HEK293 (cell line): ENCODE results near the gene PAPSS1.

Source experiments
- CTCF ChIA-PET: fragments of 350-600 bp; formaldehyde crosslinking; extraction: SDS; loops from one replicate; lab custom pipeline; 2021; ENCODE audit warnings: antibody characterized with exemption; lab: Yijun Ruan, JAX
- POLR2A ChIA-PET: fragments of 300-600 bp; formaldehyde crosslinking; extraction: SDS; loops from one replicate; lab custom pipeline; 2020; ENCODE audit warnings: antibody characterized with exemption, inconsistent platforms; lab: Yijun Ruan, JAX
- H3K27ac ChIP-seq: fragments of 200-500 bp; sonication (Bioruptor generic); 2 replicates; pipeline ENCODE4 v1.5.1; 2014; ENCODE audit warnings: low read depth, low read length, control low read depth, inconsistent platforms; ENCODE audit errors: extremely low read depth
- H3K36me3 ChIP-seq, 2 experiments: fragments of 200-500 bp in 1 of 2; sonication (Bioruptor generic) in 1 of 2; 1 replicate in 1 of 2; 2 replicates in 1 of 2; pipeline ENCODE4 v1.5.1; 2014 to 2017; ENCODE audit warnings: inconsistent platforms in 2 of 2, low read length in 2 of 2; ENCODE audit not compliant: control insufficient read depth in 2 of 2, insufficient read depth in 1 of 2
- H3K4me1 ChIP-seq: fragments of 200-500 bp; sonication (Bioruptor generic); 2 replicates; pipeline ENCODE4 v1.5.1; 2014; ENCODE audit warnings: mild to moderate bottlenecking, low read length, inconsistent platforms; ENCODE audit not compliant: control insufficient read depth, insufficient read depth
- H3K4me3 ChIP-seq: 2 replicates; pipeline ENCODE4 v1.5.1; 2011; ENCODE audit warnings: low read depth, mild to moderate bottlenecking, control low read depth, low read length, moderate library complexity
- H3K9me3 ChIP-seq: fragments of 200-500 bp; sonication (Bioruptor generic); 2 replicates; pipeline ENCODE4 v1.5.1; 2014; ENCODE audit warnings: low read depth, low read length, inconsistent platforms; ENCODE audit not compliant: control insufficient read depth, insufficient read depth
- GLIS1 ChIP-seq: fragments of 450-650 bp; formaldehyde crosslinking; IDR thresholded peaks from 2 replicates; pipeline ENCODE4 v1.5.1; 2016; ENCODE audit warnings: missing biosample characterization, missing genetic modification characterization
- HOXC10 ChIP-seq: sonication (generic); formaldehyde crosslinking; IDR thresholded peaks from 2 replicates; pipeline ENCODE4 v1.8.1; 2023; ENCODE audit warnings: mild to moderate bottlenecking, missing genetic modification reagents
- KLF16 ChIP-seq: fragments of 450-650 bp; formaldehyde crosslinking; IDR thresholded peaks from 2 replicates; pipeline ENCODE4 v1.5.1; 2017; ENCODE audit warnings: missing biosample characterization, missing genetic modification characterization
- PRDM4 ChIP-seq: fragments of 450-650 bp; formaldehyde crosslinking; IDR thresholded peaks from 2 replicates; pipeline ENCODE4 v1.5.1; 2017; ENCODE audit warnings: missing biosample characterization, missing genetic modification characterization
- REPIN1 ChIP-seq: fragments of 450-650 bp; formaldehyde crosslinking; IDR thresholded peaks from 2 replicates; pipeline ENCODE4 v1.5.1; 2017; ENCODE audit warnings: missing biosample characterization, missing genetic modification characterization, low read depth
- SCRT1 ChIP-seq: fragments of 450-650 bp; formaldehyde crosslinking; IDR thresholded peaks from 2 replicates; pipeline ENCODE4 v1.5.1; 2016; ENCODE audit warnings: missing biosample characterization, missing genetic modification characterization, borderline replicate concordance
- SP7 ChIP-seq: fragments of 450-650 bp; formaldehyde crosslinking; IDR thresholded peaks from 2 replicates; pipeline ENCODE4 v1.5.1; 2016; ENCODE audit warnings: missing biosample characterization, missing genetic modification characterization
- ZBTB21 ChIP-seq: fragments of 450-650 bp; formaldehyde crosslinking; IDR thresholded peaks from 2 replicates; pipeline ENCODE4 v1.5.1; 2017; ENCODE audit warnings: missing biosample characterization, missing genetic modification characterization
- ZBTB6 ChIP-seq: fragments of 450-650 bp; formaldehyde crosslinking; IDR thresholded peaks from 2 replicates; pipeline ENCODE4 v1.5.1; 2017; ENCODE audit warnings: missing biosample characterization, missing genetic modification characterization
- ZFP69B ChIP-seq: fragments of 450-650 bp; formaldehyde crosslinking; IDR thresholded peaks from 2 replicates; pipeline ENCODE4 v1.5.1; 2016; ENCODE audit warnings: missing biosample characterization, missing genetic modification characterization
- ZNF2 ChIP-seq: fragments of 450-650 bp; formaldehyde crosslinking; IDR thresholded peaks from 2 replicates; pipeline ENCODE4 v1.5.1; 2016; ENCODE audit warnings: missing biosample characterization, missing genetic modification characterization
- ZNF248 ChIP-seq: fragments of 450-650 bp; formaldehyde crosslinking; IDR thresholded peaks from 2 replicates; pipeline ENCODE4 v1.5.1; 2017; ENCODE audit warnings: missing biosample characterization, missing genetic modification characterization
- ZNF341 ChIP-seq: fragments of 450-650 bp; formaldehyde crosslinking; IDR thresholded peaks from 2 replicates; pipeline ENCODE4; 2016; ENCODE audit warnings: low read depth, missing biosample characterization, missing genetic modification characterization
- ZNF416 ChIP-seq: fragments of 450-650 bp; formaldehyde crosslinking; IDR thresholded peaks from 2 replicates; pipeline ENCODE4 v1.5.1; 2016; ENCODE audit warnings: missing biosample characterization, missing genetic modification characterization
- ZNF501 ChIP-seq: fragments of 450-650 bp; formaldehyde crosslinking; IDR thresholded peaks from 2 replicates; pipeline ENCODE4 v1.5.1; 2016; ENCODE audit warnings: missing biosample characterization, missing genetic modification characterization
- ZNF610 ChIP-seq: fragments of 450-650 bp; formaldehyde crosslinking; IDR thresholded peaks from 2 replicates; pipeline ENCODE4 v1.5.1; 2016; ENCODE audit warnings: missing biosample characterization, missing genetic modification characterization, borderline replicate concordance
- ZNF629 ChIP-seq: fragments of 450-650 bp; formaldehyde crosslinking; IDR thresholded peaks from 2 replicates; pipeline ENCODE4 v1.5.1; 2017; ENCODE audit warnings: missing biosample characterization, missing genetic modification characterization
- TF ChIP-seq, protein P1 (sequence below): fragments of 450-650 bp; IDR thresholded peaks from 2 replicates; pipeline ENCODE4 v1.5.1; 2018; ENCODE audit warnings: missing biosample characterization, mild to moderate bottlenecking, missing genetic modification characterization
- TF ChIP-seq, protein P2 (sequence below): sonication (generic); formaldehyde crosslinking; IDR thresholded peaks from 2 replicates; pipeline ENCODE4 v1.8.1; 2022; ENCODE audit warnings: mild to moderate bottlenecking, moderate library complexity, missing genetic modification reagents
- TF ChIP-seq, protein P3 (sequence below): fragments of 450-650 bp; formaldehyde crosslinking; IDR thresholded peaks from 2 replicates; pipeline ENCODE4 v1.5.1; 2016; ENCODE audit warnings: missing biosample characterization, missing genetic modification characterization
- TF ChIP-seq, protein P4 (sequence below): fragments of 450-650 bp; formaldehyde crosslinking; IDR thresholded peaks from 2 replicates; pipeline ENCODE4 v1.5.1; 2016; ENCODE audit warnings: missing biosample characterization, missing genetic modification characterization, borderline replicate concordance

The PAPSS1 gene

GRCh38 chr4:107575243-107575642, 144.8 kb downstream of the PAPSS1 start (continued):
- TF ChIP-seq, protein P1, sequence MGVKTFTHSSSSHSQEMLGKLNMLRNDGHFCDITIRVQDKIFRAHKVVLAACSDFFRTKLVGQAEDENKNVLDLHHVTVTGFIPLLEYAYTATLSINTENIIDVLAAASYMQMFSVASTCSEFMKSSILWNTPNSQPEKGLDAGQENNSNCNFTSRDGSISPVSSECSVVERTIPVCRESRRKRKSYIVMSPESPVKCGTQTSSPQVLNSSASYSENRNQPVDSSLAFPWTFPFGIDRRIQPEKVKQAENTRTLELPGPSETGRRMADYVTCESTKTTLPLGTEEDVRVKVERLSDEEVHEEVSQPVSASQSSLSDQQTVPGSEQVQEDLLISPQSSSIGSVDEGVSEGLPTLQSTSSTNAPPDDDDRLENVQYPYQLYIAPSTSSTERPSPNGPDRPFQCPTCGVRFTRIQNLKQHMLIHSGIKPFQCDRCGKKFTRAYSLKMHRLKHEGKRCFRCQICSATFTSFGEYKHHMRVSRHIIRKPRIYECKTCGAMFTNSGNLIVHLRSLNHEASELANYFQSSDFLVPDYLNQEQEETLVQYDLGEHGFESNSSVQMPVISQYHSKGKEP = no peak
- no peak for TF ChIP-seq SCRT1
- TF ChIP-seq, protein P2, sequence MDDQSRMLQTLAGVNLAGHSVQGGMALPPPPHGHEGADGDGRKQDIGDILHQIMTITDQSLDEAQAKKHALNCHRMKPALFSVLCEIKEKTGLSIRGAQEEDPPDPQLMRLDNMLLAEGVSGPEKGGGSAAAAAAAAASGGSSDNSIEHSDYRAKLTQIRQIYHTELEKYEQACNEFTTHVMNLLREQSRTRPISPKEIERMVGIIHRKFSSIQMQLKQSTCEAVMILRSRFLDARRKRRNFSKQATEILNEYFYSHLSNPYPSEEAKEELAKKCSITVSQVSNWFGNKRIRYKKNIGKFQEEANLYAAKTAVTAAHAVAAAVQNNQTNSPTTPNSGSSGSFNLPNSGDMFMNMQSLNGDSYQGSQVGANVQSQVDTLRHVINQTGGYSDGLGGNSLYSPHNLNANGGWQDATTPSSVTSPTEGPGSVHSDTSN (CRISPR knock-in tag) = no peak

- Histone ChIP-seq H3K4me1 (no peaks in the 10 kb centered on the region), H3K4me3 (no peak overlapping the region), H3K36me3 (no peaks in the 10 kb centered on the region)
- TF ChIP-seq ZNF416 (tag by site-specific recombination) = no peak
- TF ChIP-seq KLF16 (tag by site-specific recombination) = no peak
- TF ChIP-seq ZNF629 (tag by site-specific recombination) = no peak
- no peak for TF ChIP-seq ZBTB21 (tag by site-specific recombination)
- no peak for TF ChIP-seq PRDM4
- no peak for TF ChIP-seq HOXC10 (CRISPR knock-in tag)
- TF ChIP-seq, protein P3, sequence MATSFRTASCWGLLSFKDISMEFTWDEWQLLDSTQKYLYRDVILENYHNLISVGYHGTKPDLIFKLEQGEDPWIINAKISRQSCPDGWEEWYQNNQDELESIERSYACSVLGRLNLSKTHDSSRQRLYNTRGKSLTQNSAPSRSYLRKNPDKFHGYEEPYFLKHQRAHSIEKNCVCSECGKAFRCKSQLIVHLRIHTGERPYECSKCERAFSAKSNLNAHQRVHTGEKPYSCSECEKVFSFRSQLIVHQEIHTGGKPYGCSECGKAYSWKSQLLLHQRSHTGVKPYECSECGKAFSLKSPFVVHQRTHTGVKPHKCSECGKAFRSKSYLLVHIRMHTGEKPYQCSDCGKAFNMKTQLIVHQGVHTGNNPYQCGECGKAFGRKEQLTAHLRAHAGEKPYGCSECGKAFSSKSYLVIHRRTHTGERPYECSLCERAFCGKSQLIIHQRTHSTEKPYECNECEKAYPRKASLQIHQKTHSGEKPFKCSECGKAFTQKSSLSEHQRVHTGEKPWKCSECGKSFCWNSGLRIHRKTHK (tag by site-specific recombination) = no peak
- TF ChIP-seq, protein P4, sequence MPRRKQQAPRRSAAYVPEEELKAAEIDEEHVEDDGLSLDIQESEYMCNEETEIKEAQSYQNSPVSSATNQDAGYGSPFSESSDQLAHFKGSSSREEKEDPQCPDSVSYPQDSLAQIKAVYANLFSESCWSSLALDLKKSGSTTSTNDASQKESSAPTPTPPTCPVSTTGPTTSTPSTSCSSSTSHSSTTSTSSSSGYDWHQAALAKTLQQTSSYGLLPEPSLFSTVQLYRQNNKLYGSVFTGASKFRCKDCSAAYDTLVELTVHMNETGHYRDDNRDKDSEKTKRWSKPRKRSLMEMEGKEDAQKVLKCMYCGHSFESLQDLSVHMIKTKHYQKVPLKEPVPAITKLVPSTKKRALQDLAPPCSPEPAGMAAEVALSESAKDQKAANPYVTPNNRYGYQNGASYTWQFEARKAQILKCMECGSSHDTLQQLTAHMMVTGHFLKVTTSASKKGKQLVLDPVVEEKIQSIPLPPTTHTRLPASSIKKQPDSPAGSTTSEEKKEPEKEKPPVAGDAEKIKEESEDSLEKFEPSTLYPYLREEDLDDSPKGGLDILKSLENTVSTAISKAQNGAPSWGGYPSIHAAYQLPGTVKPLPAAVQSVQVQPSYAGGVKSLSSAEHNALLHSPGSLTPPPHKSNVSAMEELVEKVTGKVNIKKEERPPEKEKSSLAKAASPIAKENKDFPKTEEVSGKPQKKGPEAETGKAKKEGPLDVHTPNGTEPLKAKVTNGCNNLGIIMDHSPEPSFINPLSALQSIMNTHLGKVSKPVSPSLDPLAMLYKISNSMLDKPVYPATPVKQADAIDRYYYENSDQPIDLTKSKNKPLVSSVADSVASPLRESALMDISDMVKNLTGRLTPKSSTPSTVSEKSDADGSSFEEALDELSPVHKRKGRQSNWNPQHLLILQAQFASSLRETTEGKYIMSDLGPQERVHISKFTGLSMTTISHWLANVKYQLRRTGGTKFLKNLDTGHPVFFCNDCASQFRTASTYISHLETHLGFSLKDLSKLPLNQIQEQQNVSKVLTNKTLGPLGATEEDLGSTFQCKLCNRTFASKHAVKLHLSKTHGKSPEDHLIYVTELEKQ (tag by site-specific recombination) = no peak
- no peak for TF ChIP-seq ZNF501 (tag by site-specific recombination)
- no peak for TF ChIP-seq REPIN1 (tag by site-specific recombination)
- TF ChIP-seq ZFP69B (tag by site-specific recombination) = no peak
- no peak for TF ChIP-seq GLIS1 (tag by site-specific recombination)
- no peak for TF ChIP-seq ZNF610 (tag by site-specific recombination)
- no peak for TF ChIP-seq ZBTB6 (tag by site-specific recombination)
- no peak for TF ChIP-seq ZNF248 (tag by site-specific recombination)
- no peak for TF ChIP-seq ZNF2
- no peak for TF ChIP-seq ZNF341 (tag by site-specific recombination)
- no peak for TF ChIP-seq SP7 (tag by site-specific recombination)
- TF ChIP-seq, all 188 proteins: peak for 0
- H3K9me3 ChIP-seq = no peaks in the 10 kb centered on the region
- ChIA-PET CTCF (interaction anchor here (0.5 kb wide), 1 partner anchor 1128 kb away, joined by 6 read pairs; no protein-coding TSS in a partner anchor), POLR2A (no interaction called here)
- no peak overlapping the region for H3K27ac ChIP-seq
Observed at GRCh38 chr4:107572281-107572680, 147.8 kb downstream of the PAPSS1 start.
